ENCODE results near the gene ZCCHC4.

Gene ZCCHC4

DNA sequence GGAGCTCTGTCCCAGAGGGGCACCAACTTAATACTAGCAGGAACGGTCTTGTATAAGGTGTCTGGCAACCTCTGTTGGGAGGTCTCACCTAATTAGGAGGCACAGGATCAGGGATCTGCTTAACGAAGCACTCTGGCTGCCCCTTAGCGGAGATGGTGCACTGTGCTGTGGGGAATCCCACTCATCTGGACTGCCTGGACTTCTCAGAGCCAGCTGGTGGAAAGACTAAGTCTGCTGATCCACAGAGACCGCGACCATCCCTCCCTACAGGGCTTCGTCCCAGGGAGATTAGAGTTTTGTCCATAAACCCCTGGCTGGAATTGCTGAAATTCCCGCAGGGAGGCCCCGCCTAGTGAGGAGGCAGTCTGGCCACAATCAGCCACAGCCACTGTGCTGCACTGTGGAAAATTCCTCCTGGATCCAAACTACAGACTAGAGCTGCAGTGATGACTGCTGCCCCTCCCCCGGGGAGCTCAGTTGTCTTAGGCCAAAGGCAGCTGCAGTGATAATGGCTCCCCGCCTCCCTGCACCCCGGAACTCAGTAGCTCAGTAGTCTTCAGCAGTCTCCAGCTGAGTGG lies 22.0 kb upstream of the ZCCHC4 start:
- DNase-seq, result no peak
- Histone ChIP-seq H3K4me3 (ENCODE audit: low read depth, low read length) (no peak overlapping the region), H3K9me3 (no peaks in the 10 kb centered on the region; the same call in 1 of the 2 replicates), H3K27me3 (peaks cover 3% of the 10 kb centered on the region; the same call in 1 of the 2 replicates), H3K36me3 (no peaks in the 10 kb centered on the region), H3K4me1 (no peaks in the 10 kb centered on the region)
- TF ChIP-seq, protein P1, sequence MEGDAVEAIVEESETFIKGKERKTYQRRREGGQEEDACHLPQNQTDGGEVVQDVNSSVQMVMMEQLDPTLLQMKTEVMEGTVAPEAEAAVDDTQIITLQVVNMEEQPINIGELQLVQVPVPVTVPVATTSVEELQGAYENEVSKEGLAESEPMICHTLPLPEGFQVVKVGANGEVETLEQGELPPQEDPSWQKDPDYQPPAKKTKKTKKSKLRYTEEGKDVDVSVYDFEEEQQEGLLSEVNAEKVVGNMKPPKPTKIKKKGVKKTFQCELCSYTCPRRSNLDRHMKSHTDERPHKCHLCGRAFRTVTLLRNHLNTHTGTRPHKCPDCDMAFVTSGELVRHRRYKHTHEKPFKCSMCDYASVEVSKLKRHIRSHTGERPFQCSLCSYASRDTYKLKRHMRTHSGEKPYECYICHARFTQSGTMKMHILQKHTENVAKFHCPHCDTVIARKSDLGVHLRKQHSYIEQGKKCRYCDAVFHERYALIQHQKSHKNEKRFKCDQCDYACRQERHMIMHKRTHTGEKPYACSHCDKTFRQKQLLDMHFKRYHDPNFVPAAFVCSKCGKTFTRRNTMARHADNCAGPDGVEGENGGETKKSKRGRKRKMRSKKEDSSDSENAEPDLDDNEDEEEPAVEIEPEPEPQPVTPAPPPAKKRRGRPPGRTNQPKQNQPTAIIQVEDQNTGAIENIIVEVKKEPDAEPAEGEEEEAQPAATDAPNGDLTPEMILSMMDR (IDR thresholded peaks at IDR 0.05; ENCODE audit: low read depth, low read length), result no peak

DNA sequence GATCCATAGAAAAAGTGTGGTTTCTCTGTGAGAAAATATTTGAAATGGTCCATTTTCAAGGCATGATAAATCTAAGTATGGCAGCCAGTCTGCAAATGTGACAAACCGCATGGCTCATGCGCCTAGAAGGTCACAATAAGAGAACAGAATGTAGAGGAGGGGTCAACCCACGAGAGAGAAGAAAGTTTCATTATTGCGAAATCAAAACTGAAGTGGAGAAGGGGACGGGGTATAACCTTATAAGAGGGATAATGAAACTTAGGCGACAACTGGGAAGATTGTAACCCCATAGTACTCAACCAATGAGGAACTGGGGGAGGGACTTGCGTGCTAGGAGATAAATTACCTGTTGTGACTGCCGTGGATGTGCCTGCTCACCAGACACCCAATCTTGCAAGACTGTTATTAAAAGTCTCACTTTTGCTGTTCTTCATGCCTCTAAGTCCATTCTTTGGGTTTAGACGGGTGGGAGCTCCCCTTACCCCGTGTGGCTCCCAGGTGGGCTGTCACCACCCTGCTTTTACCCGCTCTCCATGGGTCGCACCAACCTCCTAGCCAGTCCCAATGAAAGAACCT lies 21.3 kb upstream of the ZCCHC4 start:
- no peak overlapping the region for H3K4me3 ChIP-seq (ENCODE audit: low read depth, low read length)
- DNase-seq, result no peak
- TF ChIP-seq, protein P1 (IDR thresholded peaks at IDR 0.05; ENCODE audit: low read depth, low read length), result no peak

DNA sequence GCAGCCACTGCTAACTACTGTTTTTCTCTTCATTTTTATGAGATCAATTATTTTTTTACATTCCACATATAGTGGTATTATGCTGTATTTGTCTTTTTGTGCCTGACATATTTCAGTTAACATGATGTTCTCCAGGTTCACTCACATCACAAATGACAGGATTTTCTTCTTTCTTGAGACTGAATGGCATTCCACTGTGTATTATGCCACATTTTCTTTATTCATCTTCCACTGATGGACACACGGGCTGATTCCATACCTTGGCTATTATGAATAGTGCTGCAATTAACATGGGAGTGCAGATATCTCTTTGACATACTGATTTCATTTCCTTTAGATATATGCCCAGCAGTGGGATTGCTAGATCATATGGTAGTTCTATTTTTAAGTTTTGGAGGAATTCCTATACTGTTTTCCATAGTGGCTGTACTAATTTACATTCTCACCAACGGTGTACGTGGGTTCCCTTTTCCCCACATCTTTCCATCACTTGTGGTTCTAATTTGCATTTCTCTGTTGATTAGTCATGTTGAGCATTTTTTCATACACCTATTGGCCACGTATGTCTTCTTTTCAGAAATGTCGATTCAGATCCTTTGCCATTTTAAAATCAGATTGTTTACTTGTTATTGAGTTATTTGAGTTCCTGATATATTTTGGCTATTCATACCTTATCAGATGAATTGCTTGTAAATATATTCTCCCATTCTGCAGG lies 14.9 kb upstream of the ZCCHC4 start:
- no peak overlapping the region for H3K4me3 ChIP-seq (ENCODE audit: low read depth, low read length)
- no peaks in the 10 kb centered on the region for H3K4me1 ChIP-seq
- no peaks in the 10 kb centered on the region for H3K36me3 ChIP-seq
- H3K9me3 ChIP-seq, result no peaks in the 10 kb centered on the region
- TF ChIP-seq, protein P1 (IDR thresholded peaks at IDR 0.05; ENCODE audit: low read depth, low read length), result no peak
- DNase-seq, result no peak
- peaks cover 35% of the 10 kb centered on the region for H3K27me3 ChIP-seq

More for the DNA sequence above, 21.3 kb upstream of the ZCCHC4 start:
- Histone ChIP-seq H3K36me3 (no peaks in the 10 kb centered on the region), H3K9me3 (no peaks in the 10 kb centered on the region; the same call in 1 of the 2 replicates), H3K4me1 (no peaks in the 10 kb centered on the region), H3K27me3 (peaks cover 3% of the 10 kb centered on the region; the same call in 1 of the 2 replicates)

DNA sequence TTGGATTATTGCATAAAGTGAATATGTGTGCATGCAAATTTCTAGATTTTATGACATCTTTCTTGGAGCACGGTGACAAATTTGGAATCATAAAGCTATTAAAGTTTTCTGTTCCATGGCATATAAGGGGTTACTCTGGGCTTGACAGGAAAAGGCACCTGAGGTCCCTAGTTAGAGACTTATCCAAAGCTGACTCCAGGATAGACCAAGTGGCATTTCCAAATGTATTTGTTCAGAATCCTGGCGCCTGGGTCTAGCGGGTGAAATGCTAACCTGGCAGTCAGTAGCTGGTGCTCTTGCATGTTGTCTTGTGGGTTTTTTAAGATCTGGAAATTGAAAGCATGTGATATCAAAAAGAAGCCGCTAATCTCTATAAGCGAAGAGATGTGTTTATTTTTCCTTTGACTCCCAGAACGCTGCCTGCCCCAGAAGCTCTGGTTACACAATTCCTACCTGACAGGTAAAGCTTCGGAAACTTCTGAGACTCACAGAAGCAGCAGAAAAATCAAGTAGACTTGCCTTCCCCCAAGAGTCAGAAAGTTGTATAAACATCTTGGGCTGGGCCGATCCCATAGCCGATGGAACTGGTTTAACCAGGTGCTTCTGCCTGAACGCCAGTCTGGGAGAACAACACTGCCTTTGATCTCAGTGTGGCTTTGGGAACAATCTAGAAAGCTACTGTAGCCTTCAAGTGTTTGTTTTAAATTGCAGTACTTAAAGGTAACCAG lies 12.9 kb upstream of the ZCCHC4 start:
- Histone ChIP-seq H3K36me3 (no peaks in the 10 kb centered on the region), H3K9me3 (no peaks in the 10 kb centered on the region), H3K4me1 (no peaks in the 10 kb centered on the region), H3K4me3 (ENCODE audit: low read depth, low read length) (no peak overlapping the region), H3K27me3 (peaks cover 35% of the 10 kb centered on the region)
- TF ChIP-seq, protein P1 (IDR thresholded peaks at IDR 0.05; ENCODE audit: low read depth, low read length), result no peak
- no peak for DNase-seq

DNA sequence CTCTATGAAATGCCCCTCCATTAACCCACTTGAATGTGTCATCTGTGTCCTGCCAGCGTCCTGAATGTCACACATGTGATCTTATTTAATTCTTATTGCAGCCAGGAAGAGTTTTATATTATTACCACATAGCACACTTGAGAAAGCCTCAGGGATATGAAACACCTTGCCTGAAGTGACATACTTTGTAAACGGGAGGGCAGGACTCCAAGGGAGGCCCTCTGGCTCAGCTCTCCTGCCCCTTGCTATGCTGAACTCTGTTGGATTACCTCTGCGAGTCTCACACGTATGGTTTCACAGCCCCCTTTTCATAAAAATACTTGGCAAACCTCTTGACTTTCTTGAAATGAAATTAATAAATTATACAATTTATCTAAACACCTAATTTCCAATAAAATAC lies 11.1 kb upstream of the ZCCHC4 start:
- no peak overlapping the region for H3K4me3 ChIP-seq (ENCODE audit: low read depth, low read length)
- H3K4me1 ChIP-seq, result no peaks in the 10 kb centered on the region
- TF ChIP-seq, protein P1 (IDR thresholded peaks at IDR 0.05; ENCODE audit: low read depth, low read length), result no peak

More for the DNA sequence above, 11.1 kb upstream of the ZCCHC4 start:
- H3K27me3 ChIP-seq, result peaks cover 35% of the 10 kb centered on the region
- no peak for DNase-seq
- no peaks in the 10 kb centered on the region for H3K9me3 ChIP-seq
- H3K36me3 ChIP-seq, result no peaks in the 10 kb centered on the region
